H1 (cell line): ENCODE data around the gene IL5RA.

Experiments
- BRCA1 ChIP-seq: IDR thresholded peaks from 2 replicates; pipeline ENCODE4 v1.6.1; 2012; ENCODE audit warnings: low read depth, low read length, improper control_type of control experiment
- CTCF ChIP-seq, 3 experiments: IDR thresholded peaks; 1 replicate in 2 of 3; 2 replicates in 1 of 3; pipeline versions ENCODE4 v1.5.1 to v1.6.1; 2011; ENCODE audit warnings: low read length in 3 of 3, mild to moderate bottlenecking in 3 of 3, inconsistent platforms in 2 of 3, low read depth in 1 of 3, moderate library complexity in 1 of 3; ENCODE audit not compliant: insufficient read depth in 1 of 3; ENCODE audit errors: control extremely low read depth in 1 of 3
- EGR1 ChIP-seq: IDR thresholded peaks from 2 replicates; pipeline ENCODE4 v1.6.1; 2011; ENCODE audit warnings: low read depth, low read length, borderline replicate concordance
- EP300 ChIP-seq, 2 experiments: IDR thresholded peaks; 1 replicate in 1 of 2; 2 replicates in 1 of 2; pipeline ENCODE4 v1.6.1; 2011 to 2012; ENCODE audit warnings: low read depth in 2 of 2, low read length in 2 of 2, mild to moderate bottlenecking in 2 of 2, borderline replicate concordance in 1 of 2, inconsistent platforms in 1 of 2, moderate library complexity in 1 of 2
- KDM1A ChIP-seq: fragments of 200-600, 300-600 bp; sonication (generic); IDR thresholded peaks from 2 replicates; pipeline ENCODE4 v1.7.1; 2016; ENCODE audit warnings: mild to moderate bottlenecking, low read length, borderline replicate concordance
- MAX ChIP-seq: IDR thresholded peaks from 2 replicates; pipeline ENCODE4 v1.6.1; 2012; ENCODE audit warnings: inconsistent platforms
- POLR2AphosphoS5 ChIP-seq: IDR thresholded peaks from 2 replicates; pipeline ENCODE4 v1.6.1; 2011; ENCODE audit warnings: low read depth, low read length
- RNF2 ChIP-seq: fragments of 200-900, 300-1000 bp; sonication (generic); IDR thresholded peaks from 2 replicates; pipeline ENCODE4 v1.7.1; 2016; ENCODE audit warnings: borderline replicate concordance, low read depth, mild to moderate bottlenecking, antibody characterized with exemption, low read length; ENCODE audit not compliant: poor library complexity, severe bottlenecking; ENCODE audit errors: missing control alignments
- RXRA ChIP-seq: IDR thresholded peaks from 2 replicates; pipeline ENCODE4 v1.6.1; 2011; ENCODE audit warnings: low read depth, mild to moderate bottlenecking, low read length, moderate library complexity; ENCODE audit not compliant: insufficient read depth
- TBP ChIP-seq: IDR thresholded peaks from 2 replicates; pipeline ENCODE4 v1.6.1; 2011; ENCODE audit warnings: low read depth, low read length, improper control_type of control experiment
- TCF12 ChIP-seq: IDR thresholded peaks from 2 replicates; pipeline ENCODE4 v1.6.1; 2011; ENCODE audit warnings: low read depth, mild to moderate bottlenecking, low read length
- YY1 ChIP-seq: IDR thresholded peaks from 2 replicates; pipeline ENCODE4 v1.6.1; 2011; ENCODE audit warnings: low read depth, mild to moderate bottlenecking, low read length

- TF ChIP-seq YY1 (no peak), CTCF (IDR thresholded peaks at IDR 0.05; ENCODE audit: control extremely low read depth in 1 of 3, insufficient read depth in 1 of 3, low read depth in 1 of 3, low read length in 3 of 3) (no peak), RXRA (no peak), POLR2AphosphoS5 (no peak), KDM1A (no peak), EGR1 (no peak), MAX (no peak), TBP (no peak), EP300 (IDR thresholded peaks at IDR 0.05; ENCODE audit: borderline replicate concordance in 1 of 2, low read depth in 2 of 2, low read length in 2 of 2) (no peak), BRCA1 (no peak), RNF2 (no peak), TCF12 (no peak)
These were observed 15.8 kb upstream of the IL5RA start for GRCh38 chr3:3125977-3126376.
